HUDEP-2 (cell line): ENCODE data around the gene VEGFB.

ENCODE experiments used
- DNase-seq, 76 experiments: peaks; one replicate each; lab custom pipeline; 2025; ENCODE audit not compliant: unreplicated experiment in 76 of 76; lab: John Stamatoyannopoulos, UW

Gene VEGFB

DNA sequence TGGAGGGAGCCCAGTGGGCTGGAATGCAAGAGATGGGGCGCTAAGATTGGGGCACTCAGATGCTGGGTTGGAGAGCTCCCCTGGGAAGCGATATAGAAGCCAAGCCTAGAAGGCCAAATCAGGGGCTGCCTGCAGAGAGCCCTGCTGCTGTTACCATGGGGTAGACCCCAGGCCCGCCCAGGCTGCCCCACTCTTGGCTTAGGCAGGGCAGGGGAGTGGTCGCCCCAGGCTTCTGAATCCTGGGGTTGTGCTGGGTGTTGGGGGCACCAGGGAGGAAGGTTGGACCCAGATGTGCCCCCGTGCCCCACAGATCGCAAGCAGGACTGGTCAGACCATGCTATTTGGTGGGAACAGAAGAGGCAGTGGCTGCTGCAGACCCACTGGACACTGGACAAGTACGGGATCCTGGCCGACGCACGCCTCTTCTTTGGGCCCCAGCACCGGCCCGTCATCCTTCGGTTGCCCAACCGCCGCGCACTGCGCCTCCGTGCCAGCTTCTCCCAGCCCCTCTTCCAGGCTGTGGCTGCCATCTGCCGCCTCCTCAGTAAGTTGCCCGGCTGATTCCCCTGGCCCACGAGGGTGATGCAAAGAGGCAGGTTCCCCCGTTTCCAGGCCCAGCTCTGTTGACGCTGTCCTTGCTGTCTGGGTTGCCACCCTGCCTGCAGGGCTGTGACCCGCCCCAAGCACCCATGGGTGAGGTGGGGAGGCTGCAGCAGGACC, 23.9 kb upstream of the VEGFB start:
- DNase-seq: no peak

DNA sequence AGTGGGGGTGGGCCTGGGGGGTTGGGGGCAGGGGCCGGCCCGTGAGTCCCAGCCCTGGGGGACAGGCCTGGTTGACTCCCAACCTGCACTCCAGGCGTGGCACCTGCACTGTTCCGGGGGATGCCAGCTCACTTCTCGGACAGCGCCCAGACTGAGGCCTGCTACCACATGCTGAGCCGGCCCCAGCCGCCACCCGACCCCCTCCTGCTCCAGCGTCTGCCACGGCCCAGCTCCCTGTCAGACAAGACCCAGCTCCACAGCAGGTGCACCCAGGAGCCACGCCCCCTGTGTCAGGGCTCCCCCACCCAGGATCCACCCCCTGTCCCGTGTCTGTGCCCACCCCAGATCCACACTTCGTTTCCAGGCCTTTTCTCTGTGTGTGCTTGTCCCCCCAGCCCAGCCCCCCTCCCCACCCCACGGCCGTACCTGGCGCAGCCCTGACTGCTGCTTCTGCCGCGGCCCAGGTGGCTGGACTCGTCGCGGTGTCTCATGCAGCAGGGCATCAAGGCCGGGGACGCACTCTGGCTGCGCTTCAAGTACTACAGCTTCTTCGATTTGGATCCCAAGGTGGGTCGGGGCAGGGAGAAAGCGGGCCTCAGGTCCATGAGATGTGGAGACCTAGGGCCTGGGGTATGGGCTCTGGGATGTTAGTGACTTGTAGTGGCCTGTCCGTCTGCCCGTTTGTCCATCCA, 23.1 kb upstream of the VEGFB start:
- DNase-seq: no peak

DNA sequence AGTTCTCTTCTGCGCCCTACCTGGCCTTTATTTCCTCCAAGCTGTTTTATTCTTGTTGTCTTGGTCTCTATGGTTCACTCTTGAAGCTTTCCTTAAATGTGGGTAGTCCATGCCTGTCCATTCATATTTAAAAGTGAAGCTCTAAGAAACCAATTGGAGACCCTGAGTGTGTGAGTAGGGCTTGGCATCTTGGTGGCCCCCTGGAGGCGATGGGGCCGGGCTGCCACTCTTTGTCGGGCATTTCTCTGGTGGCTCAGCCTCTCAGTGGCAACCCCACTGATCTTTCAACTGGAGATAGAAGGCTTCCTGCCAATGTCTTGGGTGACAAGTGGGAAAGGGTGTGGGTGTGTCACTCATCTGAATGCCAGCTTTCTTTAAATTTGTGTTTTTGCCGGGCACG, 17.5 kb upstream of the VEGFB start:
- DNase-seq: no peak

DNA sequence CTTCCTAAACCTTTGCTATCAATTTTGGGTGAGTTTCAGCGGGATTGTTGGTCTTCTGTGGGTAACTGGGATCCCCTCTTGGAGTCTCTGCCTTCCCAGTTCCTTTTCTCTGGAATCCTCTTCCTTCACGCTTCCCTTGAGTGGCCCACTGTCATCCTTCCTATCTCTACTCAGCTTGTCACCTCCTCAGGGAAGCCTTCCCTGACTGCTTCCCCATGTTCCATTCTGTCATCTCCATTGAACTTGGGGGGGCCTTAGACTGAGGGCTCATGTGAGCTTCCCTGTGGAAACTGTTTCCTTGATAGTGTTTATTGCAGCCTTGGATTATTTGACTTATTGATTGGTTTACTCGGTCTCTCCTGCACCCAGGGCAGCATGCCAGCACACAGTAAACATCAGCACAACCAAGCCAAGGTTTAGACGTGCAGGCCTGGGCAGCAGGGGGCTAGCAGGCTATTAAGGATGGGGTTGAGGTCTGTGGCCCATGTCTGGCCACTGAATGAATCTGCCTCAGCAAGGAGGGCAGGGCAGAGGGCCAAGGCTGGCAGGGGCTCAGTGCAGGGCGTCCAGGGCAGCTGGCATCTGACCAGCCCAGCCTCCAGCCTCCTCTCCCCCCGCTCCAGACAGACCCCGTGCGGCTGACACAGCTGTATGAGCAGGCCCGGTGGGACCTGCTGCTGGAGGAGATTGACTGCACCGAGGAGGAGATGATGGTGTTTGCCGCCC, 15.6 kb upstream of the VEGFB start:
- DNase-seq: no peak

DNA sequence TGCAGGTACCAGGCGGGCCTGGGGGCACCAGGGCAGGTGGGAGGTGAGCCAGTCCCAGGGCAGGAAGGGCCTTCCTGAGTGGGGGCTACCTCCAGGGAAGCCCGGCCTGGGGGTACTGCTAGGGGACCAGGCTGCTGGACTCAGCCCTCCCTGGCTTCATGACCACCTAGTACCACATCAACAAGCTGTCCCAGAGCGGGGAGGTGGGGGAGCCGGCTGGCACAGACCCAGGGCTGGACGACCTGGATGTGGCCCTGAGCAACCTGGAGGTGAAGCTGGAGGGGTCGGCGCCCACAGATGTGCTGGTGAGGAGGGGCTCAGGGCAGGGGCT, 15.1 kb upstream of the VEGFB start:
- DNase-seq: no peak

DNA sequence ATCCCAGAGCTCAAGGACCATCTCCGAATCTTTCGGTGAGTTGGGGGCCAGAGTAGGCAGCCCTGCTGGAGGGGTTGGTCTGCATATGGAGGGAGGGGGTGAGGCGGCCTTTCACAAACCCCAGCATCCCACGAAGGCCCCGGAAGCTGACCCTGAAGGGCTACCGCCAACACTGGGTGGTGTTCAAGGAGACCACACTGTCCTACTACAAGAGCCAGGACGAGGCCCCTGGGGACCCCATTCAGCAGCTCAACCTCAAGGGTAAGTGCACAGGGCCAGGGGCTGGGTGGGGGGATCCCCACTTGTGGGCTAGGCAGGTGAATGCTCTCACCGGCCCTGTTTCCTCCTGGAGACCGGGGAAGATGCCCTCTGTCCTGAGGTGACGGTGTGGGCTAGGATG, 14.6 kb upstream of the VEGFB start:
- no peak for DNase-seq

DNA sequence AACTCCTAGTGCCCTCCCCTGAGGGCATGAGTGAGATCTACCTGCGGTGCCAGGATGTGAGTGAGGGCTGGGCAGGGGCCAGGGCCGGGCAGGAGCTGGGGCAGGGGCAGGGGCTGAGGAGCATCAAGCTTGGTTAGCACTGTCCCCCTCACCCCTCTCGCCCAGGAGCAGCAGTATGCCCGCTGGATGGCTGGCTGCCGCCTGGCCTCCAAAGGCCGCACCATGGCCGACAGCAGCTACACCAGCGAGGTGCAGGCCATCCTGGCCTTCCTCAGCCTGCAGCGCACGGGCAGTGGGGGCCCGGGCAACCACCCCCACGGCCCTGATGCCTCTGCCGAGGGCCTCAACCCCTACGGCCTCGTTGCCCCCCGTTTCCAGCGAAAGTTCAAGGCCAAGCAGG, 14.1 kb upstream of the VEGFB start:
- no peak for DNase-seq

DNA sequence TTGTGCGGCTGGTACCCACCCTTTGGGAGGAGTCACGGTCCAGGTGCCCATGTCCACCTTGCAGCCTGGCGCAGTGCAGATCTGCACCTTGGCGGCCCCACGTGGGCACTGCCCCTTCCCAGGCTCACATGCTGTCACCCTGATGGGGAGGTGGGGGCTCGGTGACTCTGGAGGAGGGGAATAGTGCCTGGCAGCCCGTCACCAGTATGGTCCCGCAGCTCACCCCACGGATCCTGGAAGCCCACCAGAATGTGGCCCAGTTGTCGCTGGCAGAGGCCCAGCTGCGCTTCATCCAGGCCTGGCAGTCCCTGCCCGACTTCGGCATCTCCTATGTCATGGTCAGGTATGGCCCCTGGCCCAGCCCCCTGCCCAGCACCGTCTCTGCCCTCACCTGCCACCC, 13.6 kb upstream of the VEGFB start:
- no peak for DNase-seq

DNA sequence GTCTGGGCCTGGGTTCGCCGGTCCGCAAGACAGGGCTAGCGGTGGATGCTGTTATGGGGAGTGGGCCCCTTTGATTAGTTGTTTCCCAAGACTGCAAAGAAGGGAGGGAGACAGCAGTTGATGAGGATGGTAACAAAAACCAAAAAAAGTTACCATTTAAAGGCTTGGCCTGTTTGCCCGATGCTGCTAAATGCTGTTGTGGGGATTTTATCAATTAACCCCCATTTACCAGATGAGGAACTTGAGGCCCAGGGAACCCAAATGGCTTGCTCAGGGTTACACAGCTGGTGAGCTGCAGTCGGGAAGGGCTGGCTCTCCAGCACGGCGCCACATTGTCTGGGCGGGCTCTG, 11.8 kb upstream of the VEGFB start:
- no peak for DNase-seq

DNA sequence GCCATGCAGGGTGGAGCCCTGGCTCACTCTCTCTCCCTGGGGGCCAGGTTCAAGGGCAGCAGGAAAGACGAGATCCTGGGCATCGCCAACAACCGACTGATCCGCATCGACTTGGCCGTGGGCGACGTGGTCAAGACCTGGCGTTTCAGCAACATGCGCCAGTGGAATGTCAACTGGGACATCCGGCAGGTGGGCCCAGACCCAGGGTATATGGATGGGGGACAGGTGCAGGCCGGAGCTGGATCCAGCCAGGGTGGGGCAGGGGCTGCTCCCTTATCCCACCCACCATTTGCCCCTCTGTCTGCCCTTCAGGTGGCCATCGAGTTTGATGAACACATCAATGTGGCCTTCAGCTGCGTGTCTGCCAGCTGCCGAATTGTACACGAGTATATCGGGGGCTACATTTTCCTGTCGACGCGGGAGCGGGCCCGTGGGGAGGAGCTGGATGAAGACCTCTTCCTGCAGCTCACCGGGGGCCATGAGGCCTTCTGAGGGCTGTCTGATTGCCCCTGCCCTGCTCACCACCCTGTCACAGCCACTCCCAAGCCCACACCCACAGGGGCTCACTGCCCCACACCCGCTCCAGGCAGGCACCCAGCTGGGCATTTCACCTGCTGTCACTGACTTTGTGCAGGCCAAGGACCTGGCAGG, 11.3 kb upstream of the VEGFB start:
- DNase-seq: no peak

DNA sequence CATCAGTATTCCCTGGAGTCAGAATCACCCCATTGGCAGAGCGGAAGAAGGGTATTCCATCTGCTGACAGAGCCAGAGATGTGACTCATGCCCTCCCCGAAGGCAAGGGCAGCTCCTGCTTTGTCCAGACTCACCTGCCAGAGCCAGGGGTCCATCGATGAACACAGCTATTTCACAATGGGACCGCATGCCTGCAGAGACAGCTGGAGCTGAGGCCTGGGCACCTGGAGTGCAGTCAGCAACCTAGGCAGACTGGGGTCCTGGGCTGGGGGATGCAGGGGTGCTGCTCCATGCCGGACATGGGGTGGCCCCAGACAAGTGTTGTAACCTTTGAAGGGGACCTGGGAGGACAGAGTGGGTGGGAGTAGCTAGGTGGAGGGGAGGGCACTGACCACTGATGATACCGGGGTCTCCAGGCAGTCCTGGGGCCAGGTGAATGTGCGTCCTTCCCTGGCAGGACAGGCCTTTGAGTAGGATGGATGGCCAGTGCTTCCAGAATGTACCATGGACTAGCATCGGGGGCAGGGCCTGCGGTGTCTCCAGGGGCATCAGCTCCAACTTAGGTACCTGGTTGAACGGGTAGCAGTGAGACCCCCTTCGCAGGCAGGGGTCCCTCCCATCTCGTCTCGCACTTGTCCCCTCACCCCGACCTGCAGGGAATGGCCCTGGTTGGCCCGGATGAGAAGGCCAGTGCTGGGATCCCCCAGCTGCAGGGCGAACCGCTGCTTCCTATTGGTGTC, 10.1 kb upstream of the VEGFB start:
- DNase-seq: no peak

DNA sequence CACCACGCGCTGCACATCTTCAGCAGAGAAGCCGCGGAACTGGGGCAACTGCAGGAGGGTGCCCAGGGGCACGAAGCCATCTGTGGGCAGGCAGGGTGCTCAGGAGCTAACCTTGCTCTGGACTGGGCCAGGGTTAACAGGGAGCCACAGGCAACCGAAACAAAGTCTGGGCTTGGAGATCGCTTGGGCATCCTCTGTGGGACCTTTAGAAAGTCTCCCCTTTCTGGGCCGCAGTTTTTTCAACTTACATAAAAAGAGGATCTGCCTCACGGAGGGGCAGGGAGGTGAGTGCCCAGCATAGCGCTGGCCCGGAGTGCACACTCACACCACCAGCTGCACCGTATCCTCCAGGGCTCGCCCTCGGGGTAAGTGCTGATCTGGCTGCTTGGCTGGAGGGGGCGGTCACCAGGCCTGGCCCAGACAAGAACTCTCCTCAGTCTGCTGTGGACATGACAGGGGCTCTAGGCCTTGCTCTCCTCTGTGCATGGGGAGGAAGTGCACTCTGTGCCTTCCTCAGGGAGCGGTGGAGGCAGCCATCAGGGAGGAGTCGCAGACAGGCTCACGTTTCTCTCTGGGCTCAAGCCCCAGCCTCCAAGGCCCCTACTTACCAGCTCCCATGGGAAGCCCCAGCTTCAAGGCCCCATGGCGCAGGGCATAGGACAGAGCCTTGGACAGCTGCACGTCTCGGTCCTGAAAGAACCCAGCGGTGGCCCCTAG, 9.3 kb upstream of the VEGFB start:
- no peak for DNase-seq

DNA sequence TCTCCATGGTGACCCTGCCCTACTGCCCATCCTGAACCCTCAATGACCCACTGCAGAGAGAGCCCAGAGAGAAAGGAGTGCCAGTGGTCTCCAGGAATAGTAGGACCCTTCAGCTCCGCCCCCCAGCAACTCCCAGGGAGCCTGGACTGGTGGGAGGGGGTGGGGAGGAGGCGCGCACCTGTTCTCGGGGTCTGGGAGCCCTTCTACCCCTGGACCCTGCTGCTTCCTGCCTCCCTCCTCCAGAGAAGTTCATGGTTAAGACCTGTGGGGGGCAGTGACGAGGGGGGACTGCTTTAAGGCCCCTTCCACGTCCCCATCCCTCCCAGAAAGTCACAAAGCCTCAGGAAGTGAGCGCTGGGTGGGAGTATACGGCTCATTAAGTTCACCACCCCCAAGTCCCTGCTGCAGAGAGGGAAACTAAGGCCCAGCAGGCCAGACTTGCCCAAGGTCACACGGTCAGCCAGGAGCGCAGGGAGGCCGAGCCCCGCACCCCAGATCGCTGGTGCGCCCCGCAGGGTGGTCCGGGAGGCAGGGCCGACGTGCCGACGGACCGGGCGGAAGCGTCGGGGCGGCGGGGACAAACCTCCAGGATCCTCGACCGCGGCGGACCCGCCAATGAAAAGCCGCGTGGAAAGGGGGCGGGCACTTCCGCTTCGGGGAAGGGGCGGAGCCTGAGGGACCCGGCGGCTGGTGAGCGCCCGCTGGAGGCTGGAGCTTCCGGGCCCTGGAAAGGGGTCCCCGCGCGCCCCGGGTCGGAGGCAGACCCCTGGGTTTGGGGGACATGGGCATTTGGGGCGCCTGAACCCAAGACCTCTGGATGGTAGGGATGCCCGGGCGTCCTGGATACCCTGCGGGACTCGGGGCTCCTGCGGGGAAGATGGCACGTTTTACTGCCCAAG, 8.5 kb upstream of the VEGFB start, which contains the start of the genes NUDT22 and TRPT1:
Gene NUDT22 (plus strand): TSS at position 667 of the 899 bp plus-strand sequence. CDS start 379 bp downstream, outside the sequence.
Gene TRPT1 (minus strand): TSS at position 579 of the 899 bp plus-strand sequence. CDS start 326 bp downstream, at position 253.
- DNase-seq: peak in 71 of 76 experiments; percentile 42 to 92 (median 78)

DNA sequence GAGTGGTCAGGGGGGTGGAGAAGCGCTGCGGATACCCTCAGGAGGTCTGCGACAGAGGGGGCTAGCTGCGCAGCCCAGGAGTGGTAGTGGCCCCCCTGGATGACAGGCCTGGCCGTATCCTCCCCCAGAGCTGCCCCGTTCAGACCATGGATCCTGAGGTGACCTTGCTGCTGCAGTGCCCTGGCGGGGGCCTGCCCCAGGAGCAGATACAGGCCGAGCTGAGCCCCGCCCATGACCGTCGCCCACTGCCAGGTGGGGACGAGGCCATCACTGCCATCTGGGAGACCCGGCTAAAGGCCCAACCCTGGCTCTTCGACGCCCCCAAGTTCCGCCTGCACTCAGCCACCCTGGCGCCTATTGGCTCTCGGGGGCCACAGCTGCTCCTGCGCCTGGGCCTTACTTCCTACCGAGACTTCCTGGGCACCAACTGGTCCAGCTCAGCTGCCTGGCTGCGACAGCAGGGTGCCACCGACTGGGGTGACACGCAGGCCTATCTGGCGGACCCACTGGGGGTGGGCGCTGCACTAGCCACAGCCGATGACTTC, 7.8 kb upstream of the VEGFB start:
- DNase-seq: peak in 57 of 76 experiments; percentile 11 to 67 (median 50)

DNA sequence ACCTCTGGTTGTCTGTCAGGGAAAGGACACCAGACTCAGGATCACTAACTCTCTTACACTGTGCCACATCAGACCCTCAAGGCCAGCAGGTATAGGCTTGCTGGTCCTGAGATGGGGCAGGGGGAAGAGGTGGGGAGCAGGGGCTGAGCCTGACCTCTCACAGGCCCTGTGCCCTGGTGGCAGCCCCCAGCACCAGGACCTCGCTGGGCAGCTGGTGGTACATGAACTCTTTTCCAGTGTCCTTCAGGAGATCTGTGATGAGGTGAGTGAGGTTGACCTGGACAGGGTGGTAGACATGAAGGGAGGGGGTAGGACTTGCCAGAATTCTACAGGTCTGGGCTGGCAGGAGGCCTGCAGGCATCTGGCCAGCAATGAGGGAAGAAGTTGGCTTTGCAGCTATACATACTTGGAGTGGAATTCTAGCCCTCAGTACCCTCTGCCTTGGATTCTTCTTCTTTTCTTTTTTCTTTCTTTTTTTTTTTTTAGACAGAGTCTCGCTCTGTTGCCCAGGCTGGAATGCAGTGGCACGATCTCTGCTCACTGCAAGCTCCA, 6.9 kb upstream of the VEGFB start:
- peak in 1 of 76 experiments; percentile 31 for DNase-seq

DNA sequence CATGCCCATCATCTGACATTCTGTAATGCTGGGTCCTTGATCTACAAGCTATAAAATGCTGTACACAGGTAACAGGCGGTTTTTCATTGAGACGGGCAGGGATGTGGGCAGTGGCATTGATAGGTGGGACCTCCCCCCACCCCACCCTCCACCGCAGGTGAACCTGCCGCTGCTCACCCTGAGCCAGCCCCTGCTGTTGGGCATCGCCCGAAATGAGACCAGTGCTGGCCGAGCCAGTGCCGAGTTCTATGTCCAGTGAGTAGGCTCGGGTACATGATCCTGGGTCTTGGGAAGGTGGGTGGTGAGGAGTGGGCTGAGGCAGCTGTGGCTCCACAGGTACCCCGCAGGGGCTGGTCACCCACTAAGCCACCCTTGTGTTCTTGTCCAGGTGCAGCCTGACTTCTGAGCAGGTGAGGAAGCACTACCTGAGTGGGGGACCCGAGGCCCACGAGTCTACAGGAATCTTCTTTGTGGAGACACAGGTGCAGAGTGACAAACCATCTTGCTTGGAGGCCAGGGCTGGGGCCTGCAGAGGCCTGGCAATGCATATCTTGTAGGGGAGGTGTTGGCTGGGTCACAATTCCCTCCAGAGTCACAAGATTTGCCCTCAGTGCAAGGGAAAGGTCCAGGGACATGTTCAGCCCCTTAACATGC, 5.2 kb upstream of the VEGFB start:
- DNase-seq: no peak

DNA sequence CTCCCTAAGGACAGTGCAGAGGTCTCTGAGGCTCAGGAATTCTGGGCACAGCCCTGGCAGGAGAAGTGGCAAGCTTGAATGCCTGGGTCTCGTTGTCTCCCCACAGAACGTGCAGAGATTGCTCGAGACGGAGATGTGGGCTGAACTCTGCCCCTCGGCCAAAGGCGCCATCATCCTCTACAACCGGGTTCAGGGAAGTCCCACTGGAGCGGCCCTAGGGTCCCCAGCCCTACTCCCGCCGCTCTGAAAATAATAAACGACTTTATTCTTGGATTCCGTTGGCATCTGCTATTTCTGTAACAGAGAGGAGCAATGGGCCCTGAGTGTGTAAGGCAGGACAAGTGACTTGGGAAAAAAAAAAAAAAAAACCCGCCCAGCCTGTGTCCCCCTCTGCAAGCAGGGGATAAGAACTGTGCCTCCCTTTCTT, 4.6 kb upstream of the VEGFB start:
- DNase-seq: no peak
